CD4-positive, alpha-beta T cell treated with Interleukin-15 for 1 hour (primary cell): ENCODE measurements around the gene KRT79.

ENCODE experiments used
- DNase-seq: peaks from one replicate; pipeline ENCODE4 v3.0.0-alpha.2; 2020

Gene KRT79

DNA sequence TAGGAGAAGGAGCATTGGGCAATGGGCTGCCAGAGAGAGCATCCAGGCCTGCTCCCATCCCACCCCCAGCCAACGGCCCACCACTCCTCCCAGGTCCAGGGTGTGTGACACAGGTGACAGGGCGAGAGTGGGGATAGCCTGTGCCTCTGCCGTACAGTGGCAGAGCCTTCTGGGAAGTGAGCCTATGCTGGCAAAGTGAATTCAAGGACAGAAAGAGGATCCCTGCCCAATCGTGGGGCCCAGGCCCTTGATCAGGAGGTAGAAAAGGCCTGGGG lies 553 bp upstream of the KRT79 start:
- no peak for DNase-seq

GRCh38 chr12:52832985-52833905 lies 866 bp downstream of the KRT79 start:
- DNase-seq, result no peak

- DNase-seq, result no peak
Observed at GRCh38 chr12:52832451-52832850, 1.7 kb downstream of the KRT79 start.

GRCh38 chr12:52831251-52831650 lies 2.9 kb downstream of the KRT79 start:
- no peak for DNase-seq

- DNase-seq, result no peak
Observed at GRCh38 chr12:52829986-52830770, 3.9 kb downstream of the KRT79 start.

DNA sequence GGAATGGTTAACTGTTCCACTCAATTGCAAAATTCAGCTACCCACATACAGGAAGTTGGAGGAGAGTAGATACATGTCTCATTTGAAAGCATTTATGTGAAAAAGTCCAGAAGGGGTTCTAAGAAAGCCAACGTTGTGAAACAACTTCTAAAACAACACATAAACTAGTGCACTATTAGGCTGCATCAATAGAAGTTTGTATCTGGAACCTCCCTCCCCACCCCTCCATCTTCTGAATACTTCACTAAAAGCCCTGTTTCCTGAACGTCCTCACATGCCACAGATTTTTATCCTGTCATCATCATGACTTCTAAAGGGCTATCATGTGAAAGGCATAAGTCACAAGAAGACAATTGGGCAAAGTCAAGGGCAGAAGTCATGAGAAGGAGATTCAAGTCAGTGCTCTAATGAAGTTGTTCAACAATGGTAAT lies 5.5 kb downstream of the KRT79 start:
- DNase-seq, result no peak

- DNase-seq, result no peak
Observed at GRCh38 chr12:52828156-52828555, 6.0 kb downstream of the KRT79 start.

- DNase-seq, result no peak
Observed at GRCh38 chr12:52827499-52828090, 6.5 kb downstream of the KRT79 start.

DNA sequence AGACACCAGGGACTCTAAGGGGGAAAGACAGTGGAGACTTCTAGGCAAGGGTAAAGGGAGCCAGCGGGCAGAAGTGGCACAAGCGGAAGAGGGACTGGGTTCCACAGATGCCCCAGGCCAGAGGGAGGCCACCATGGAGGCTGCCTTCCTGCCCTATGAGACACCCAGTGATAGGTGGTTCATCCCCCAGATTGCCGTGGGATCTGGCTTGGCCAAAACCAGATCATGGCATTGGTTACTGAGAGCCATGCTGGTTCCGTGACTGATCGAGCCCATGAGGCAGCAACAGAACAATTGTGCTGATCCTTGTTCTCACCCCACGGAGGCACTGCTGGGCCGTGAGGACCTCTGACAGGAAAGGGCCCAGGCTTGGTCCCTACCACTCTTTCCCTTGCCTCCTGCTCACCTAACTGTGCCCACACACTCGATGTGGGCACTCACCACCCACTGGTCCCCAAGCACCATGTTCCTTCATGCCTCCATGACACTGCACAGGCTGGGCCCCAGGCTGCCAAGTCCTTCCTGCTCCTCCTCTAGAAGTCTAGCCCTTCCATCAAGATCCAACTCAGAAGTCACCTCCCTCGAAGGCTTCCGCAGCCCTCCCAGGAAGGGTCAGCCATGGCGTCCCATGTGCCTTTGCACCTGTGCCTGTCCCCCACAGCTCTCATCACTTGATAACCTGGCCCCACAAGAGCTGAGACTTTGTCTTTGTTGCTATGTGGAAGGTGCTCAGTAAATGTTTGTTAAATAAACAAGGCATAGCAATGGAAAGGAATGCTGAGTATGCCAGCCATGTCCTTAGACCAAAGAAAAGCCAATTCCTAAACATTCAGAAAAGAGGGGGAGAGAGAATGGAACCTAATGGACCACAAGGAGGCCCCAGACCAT lies 7.3 kb downstream of the KRT79 start:
- no peak for DNase-seq

DNA sequence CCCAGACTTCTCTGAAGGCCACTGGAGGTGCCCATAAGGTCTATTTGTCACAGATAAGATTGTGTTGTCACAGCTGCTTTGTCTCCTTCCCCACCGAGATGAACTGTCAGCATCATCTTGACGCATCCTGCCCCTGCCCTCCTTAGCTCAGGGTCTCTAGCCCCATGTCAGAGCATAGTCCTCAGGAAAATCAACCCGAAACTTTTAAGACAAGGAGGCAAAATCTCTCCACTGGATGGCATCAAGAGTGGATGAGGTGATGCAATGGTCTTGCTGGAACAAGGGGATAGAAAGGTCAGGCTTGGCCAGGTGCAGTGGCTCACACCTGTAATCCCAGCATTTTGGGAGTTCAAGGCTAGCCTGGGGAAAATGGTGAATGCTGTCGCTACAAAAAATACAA lies 8.2 kb downstream of the KRT79 start:
- DNase-seq, result no peak

DNA sequence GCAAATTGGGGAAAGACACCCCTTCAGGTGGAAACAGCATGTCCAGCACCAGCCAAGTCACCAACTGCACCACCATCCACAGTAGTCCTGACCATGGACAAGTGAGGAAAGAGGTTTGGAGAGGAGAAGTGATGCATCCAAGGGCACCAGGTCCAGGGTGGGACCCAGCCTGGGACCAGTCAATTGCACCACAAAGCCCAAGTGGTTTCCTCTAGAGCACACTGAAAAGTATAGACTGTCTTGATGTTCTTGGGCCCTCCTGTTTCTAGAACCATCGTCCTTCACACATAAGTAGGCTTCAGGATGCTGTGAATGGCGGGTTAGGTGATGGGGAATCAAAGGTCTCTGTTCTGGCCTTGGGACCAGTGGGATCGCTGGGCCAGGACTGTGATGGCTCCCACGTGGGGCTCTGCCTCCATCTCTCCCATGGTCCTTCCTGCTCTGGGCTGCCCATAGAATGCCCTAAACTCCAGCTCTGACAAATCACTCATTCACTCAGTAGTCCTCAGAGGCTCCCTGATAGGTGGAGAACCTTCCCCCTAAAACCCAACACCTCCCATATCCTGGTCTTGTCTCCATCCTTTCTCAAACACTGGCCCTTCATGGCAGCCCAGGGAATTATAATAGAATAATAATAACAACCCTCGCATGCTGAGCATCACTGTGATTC lies 9.2 kb downstream of the KRT79 start:
- DNase-seq, result no peak

GRCh38 chr12:52823761-52824450 lies 10.2 kb downstream of the KRT79 start:
- DNase-seq, result no peak

DNA sequence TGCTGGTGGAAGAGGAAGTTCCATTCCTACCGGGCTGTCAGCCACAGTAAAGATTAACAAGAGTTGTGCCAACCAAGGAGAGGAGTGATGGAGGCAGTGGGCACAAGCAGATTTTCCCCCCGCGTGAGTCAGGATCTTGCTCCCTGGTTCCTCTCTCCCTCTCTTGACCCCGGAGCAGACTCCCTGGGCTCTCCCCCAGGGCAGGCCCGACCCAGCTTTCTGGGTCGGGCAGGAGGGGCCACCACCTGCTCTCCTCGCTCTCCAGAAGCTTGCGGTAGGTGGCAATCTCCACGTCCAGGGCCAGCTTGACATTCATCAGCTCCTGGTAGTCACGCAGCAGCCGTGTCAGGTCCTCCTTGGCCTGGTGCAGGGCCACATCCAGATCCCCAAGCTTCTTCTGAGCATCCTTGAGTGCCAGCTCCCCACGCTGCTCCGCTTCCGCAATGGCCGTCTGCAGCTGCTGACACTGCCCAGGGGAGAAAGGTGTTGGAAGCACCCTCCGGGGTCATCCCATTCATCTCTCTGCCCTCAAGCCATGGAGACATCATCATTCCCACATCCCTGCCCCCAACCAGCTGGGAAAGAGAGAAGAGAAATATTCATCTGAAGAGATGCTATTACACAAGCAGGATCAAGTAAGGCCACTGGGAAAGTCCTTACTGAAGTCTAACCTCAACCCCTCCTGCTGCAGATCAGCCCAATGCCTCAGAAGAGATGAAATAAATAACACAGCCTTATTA lies 11.2 kb downstream of the KRT79 start:
- no peak for DNase-seq

DNA sequence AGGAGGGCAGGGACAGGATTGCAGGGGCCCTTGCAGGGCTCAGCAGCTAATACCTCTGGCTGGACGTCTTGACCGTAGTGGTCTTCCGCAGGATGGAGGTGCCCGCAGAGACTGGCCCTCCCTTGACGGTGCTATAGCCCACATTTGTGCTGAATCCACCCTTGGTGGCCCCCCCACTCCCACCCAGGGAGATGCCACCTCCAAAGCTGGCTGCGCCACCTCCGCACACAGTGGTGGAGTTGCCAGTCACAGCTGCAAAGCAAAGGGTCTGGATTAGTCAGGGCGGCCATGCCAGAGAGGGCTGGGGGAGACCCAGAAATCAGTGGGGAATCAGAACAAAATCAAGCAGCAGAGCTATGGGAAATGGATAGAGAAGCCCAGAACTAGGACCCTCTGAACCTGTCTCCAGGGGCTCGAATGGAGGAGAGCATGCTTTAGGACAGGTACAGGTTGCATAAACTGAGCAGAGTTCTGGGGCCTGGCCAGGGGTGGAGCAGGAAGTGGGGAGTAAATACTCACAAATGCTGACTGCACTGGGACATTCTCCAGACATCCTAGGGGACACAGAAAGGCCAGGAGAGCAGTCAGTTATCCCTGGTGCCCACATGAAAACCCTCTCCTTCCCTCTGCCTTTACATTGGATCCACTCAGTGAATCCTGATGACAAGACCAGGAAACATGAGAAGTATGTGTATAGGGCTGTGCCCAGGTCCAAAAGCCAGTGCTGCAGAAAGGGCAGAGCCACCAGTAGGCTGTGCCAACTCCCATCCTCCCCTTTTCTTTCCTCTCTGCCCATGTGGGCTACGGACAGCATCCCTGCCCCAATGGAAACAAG lies 12.1 kb downstream of the KRT79 start:
- DNase-seq, result no peak

DNA sequence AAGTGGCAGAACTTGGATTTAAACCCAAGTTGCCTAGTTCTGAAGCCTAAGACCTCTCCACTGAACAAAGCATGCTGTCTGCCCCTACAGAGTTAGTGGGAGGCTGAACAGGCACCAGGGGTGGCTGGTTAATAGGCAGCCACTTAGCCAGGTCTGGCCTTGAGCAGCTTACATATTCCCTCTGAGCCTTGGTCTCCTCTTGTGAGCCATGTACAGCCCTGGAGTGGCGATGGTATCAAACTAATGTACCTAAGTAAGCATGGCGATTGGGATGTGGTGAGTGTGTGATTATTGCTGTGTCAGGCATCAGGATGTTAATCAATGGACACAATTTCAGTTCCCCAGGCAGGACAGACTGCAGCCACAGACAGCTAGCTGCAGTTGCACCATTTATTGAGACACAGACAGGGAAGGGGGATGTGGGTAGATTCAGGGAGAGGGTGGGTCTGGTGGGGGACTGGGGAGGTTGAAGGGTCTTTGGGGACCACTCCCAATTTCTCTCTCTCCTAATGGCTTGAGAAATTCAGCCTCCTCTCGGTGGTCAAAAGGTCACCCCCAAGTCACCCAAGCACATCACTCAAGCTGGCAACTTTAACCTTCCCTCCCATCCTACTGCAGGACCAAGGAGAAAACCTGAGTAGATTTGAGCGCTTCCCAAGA lies 12.9 kb downstream of the KRT79 start:
- DNase-seq, result no peak

- DNase-seq, result no peak
Observed at GRCh38 chr12:52820521-52820920, 13.6 kb downstream of the KRT79 start.

DNA sequence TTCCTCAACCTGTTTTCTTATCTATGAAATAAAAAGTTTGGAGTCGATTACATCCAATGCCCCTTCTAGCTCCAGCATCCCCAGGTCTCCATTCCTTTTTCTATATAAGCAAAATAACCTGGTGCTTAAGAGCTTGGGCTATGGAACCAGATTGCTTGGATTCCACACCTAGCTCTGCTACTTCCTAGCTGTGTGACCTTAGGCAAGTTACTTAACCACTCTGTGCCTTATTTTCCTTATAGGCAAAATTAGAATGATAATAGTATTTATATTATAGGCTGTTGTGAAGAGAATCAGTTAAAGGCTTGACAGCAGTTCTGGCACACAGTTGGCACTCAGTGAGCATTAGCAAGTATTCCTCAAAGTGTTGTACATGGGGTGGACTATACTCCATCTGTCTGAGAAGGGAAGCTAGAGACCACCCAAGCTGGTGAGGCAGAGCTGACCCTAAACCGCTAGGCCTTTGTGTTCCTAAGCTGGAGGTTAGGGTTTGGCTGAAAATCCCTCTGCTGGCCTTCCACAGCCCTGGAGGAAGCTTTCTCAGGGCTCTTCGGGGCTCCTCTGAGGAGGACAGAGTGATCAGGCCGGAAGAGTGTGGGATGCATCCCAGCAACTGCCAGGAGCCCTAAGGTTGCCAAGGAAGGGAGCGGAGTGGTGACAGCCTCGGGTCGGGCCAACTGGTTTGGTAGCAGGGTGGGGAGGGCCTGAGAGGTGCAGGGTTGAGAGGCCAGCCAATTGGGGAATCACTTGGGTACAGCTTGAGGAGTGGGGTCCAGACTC lies 14.2 kb downstream of the KRT79 start:
- DNase-seq, result no peak

DNA sequence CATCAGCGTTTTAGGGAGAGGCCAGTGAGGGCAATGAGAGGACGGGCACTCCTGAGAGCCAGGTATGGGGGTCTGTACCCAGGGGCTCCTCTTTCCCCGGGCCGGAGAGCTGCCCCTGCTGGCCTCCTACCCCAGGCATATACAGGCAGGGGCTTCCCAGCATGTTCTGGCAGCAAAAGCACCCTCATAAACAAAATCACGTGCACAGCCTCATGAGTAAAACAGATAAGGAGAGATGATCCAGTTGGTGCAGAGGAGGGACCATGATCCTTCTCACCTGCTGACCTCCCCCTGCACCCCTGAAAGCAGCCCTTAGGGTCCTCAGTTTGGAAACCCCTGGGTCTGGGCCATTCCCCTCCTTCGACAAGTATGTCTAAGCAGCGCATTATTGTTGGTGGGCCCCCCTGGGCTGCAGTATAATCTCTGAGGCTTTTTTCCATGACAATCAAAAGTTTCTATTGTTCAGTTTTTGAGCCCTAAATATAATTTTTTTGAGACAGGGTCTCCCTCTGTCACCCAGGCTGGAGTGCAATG lies 15.2 kb downstream of the KRT79 start:
- DNase-seq, result no peak
